IMR-90 (cell line): ENCODE data around the gene ZNF385C. TPM values are rescaled to one million over a fixed set of nuclear protein-coding genes. Genes with fewer than 3 reads are reported as not detected.

ENCODE experiments used
- ATAC-seq: fragments of 200-7000 bp; cut with Tn5 transposase; 2 replicates; pipeline ENCODE4 v1.9.1; 2020; ENCODE audit warnings: low read depth, mild to moderate bottlenecking, moderate library complexity
- BruUV-seq: library from RNA; stranded (reverse); fragments of 400-500 nt; replicated peaks from 2 replicates; lab custom pipeline; 2021; lab: Mats Ljungman, UMichigan
- CTCF ChIA-PET: fragments of 300-600 bp; formaldehyde crosslinking; extraction: SDS; loops from one replicate; lab custom pipeline; 2021; ENCODE audit warnings: antibody characterized with exemption; lab: Yijun Ruan, JAX
- POLR2A ChIA-PET: fragments of 300-600 bp; sonication (Branson Sonifier 250); formaldehyde crosslinking; loops from one replicate; lab custom pipeline; 2022; ENCODE audit warnings: antibody characterized with exemption; ENCODE audit not compliant: unreplicated experiment; lab: Charles Lee
- DNase-seq: peaks from one replicate; pipeline ENCODE4 v3.0.0; 2013
- H2AFZ ChIP-seq: replicated peaks from 2 replicates; pipeline ENCODE3; 2013; ENCODE audit warnings: low read length, mild to moderate bottlenecking; ENCODE audit not compliant: poor library complexity
- H2AK5ac ChIP-seq: 2 replicates; pipeline ENCODE4 v1.6.1; 2013; ENCODE audit warnings: low read depth, low read length, inconsistent platforms
- H2AK9ac ChIP-seq: replicated peaks from 2 replicates; pipeline ENCODE3; 2013; ENCODE audit warnings: mild to moderate bottlenecking, low read depth, low read length, moderate library complexity; ENCODE audit not compliant: poor library complexity
- H2BK120ac ChIP-seq: 2 replicates; pipeline ENCODE4 v1.6.1; 2013; ENCODE audit warnings: low read depth, low read length, inconsistent platforms
- H2BK15ac ChIP-seq: 3 replicates; pipeline ENCODE4 v1.6.1; 2013; ENCODE audit warnings: low read depth, low read length, inconsistent platforms
- H2BK20ac ChIP-seq: 2 replicates; pipeline ENCODE4 v1.6.1; 2013; ENCODE audit warnings: low read depth, mild to moderate bottlenecking, inconsistent platforms, low read length, moderate library complexity
- H2BK5ac ChIP-seq: 2 replicates; pipeline ENCODE4 v1.6.1; 2013; ENCODE audit warnings: mild to moderate bottlenecking, low read depth, low read length, inconsistent platforms; ENCODE audit not compliant: poor library complexity, severe bottlenecking
- H3K14ac ChIP-seq: replicated peaks from 2 replicates; pipeline ENCODE4 v1.6.1; 2013; ENCODE audit warnings: low read depth, low read length, inconsistent platforms
- H3K18ac ChIP-seq: 2 replicates; pipeline ENCODE4 v1.6.1; 2013; ENCODE audit warnings: low read depth, low read length, control low read depth
- H3K23ac ChIP-seq: 2 replicates; pipeline ENCODE4 v1.6.1; 2013; ENCODE audit warnings: low read depth, low read length, inconsistent platforms
- H3K27ac ChIP-seq: 2 replicates; pipeline ENCODE4 v1.5.1; 2013; ENCODE audit warnings: mild to moderate bottlenecking, control low read depth, low read length; ENCODE audit not compliant: insufficient read depth
- H3K27me3 ChIP-seq: 2 replicates; pipeline ENCODE4 v1.6.1; 2013; ENCODE audit warnings: low read length; ENCODE audit not compliant: control insufficient read depth, insufficient read depth
- H3K36me3 ChIP-seq: 2 replicates; pipeline ENCODE4 v1.6.1; 2013; ENCODE audit warnings: low read length, mixed read lengths; ENCODE audit not compliant: control insufficient read depth, insufficient read depth
- H3K4ac ChIP-seq: 2 replicates; pipeline ENCODE4 v1.6.1; 2013; ENCODE audit warnings: low read depth, low read length, inconsistent platforms
- H3K4me1 ChIP-seq: 2 replicates; pipeline ENCODE4 v1.6.1; 2013; ENCODE audit warnings: low read length, mixed read lengths; ENCODE audit not compliant: control insufficient read depth, insufficient read depth
- H3K4me2 ChIP-seq: 2 replicates; pipeline ENCODE4 v1.6.1; 2013; ENCODE audit warnings: low read depth, mild to moderate bottlenecking, control low read depth, low read length, moderate library complexity
- H3K4me3 ChIP-seq: 2 replicates; pipeline ENCODE4 v1.5.1; 2013; ENCODE audit warnings: low read depth, mild to moderate bottlenecking, control low read depth, low read length, moderate library complexity; ENCODE audit not compliant: insufficient read depth
- H3K56ac ChIP-seq: 2 replicates; pipeline ENCODE4 v1.6.1; 2013; ENCODE audit warnings: low read length, inconsistent platforms; ENCODE audit not compliant: insufficient read depth; ENCODE audit errors: extremely low read depth
- H3K79me1 ChIP-seq, 2 experiments: 2 replicates each; pipeline ENCODE4 v1.6.1; 2013; ENCODE audit warnings: low read length in 2 of 2, inconsistent platforms in 1 of 2, low read depth in 1 of 2
- H3K9ac ChIP-seq: 2 replicates; pipeline ENCODE4 v1.6.1; 2013; ENCODE audit warnings: low read depth, low read length, control low read depth
- H3K9me1 ChIP-seq: 2 replicates; pipeline ENCODE4 v1.6.1; 2013; ENCODE audit warnings: low read length, inconsistent platforms; ENCODE audit not compliant: insufficient read depth
- H3K9me3 ChIP-seq: 2 replicates; pipeline ENCODE4 v1.6.1; 2013; ENCODE audit warnings: low read length; ENCODE audit not compliant: control insufficient read depth, insufficient read depth
- H4K20me1 ChIP-seq: 2 replicates; pipeline ENCODE4 v1.6.1; 2013; ENCODE audit warnings: low read length, inconsistent platforms; ENCODE audit not compliant: insufficient read depth
- H4K5ac ChIP-seq: 2 replicates; pipeline ENCODE4 v1.6.1; 2013; ENCODE audit warnings: mild to moderate bottlenecking, low read depth, low read length, control low read depth
- H4K8ac ChIP-seq, 2 experiments: 2 replicates each; pipeline ENCODE4 v1.6.1; 2013; ENCODE audit warnings: low read depth in 2 of 2, low read length in 2 of 2, control low read depth in 1 of 2, inconsistent platforms in 1 of 2
- H4K91ac ChIP-seq: 2 replicates; pipeline ENCODE4 v1.6.1; 2013; ENCODE audit warnings: low read depth, low read length, inconsistent platforms; ENCODE audit not compliant: insufficient read depth
- BHLHE40 ChIP-seq: fragments of 150-350 bp; IDR thresholded peaks from 2 replicates; pipeline ENCODE4 v1.6.1; 2016; ENCODE audit warnings: mild to moderate bottlenecking, low read depth, low read length
- CEBPB ChIP-seq: IDR thresholded peaks from 2 replicates; pipeline ENCODE4 v1.6.1; 2012; ENCODE audit warnings: low read depth, low read length, improper control_type of control experiment
- CHD1 ChIP-seq: IDR thresholded peaks from 2 replicates; pipeline ENCODE4 v1.6.1; 2012; ENCODE audit warnings: low read depth, low read length, improper control_type of control experiment
- FOS ChIP-seq: fragments of 150-350 bp; IDR thresholded peaks from 2 replicates; pipeline ENCODE4 v1.6.1; 2016; ENCODE audit warnings: low read depth, low read length
- MAFK ChIP-seq: IDR thresholded peaks from 2 replicates; pipeline ENCODE4 v1.6.1; 2012; ENCODE audit warnings: low read depth, low read length, improper control_type of control experiment
- MAZ ChIP-seq: IDR thresholded peaks from 2 replicates; pipeline ENCODE4 v1.6.1; 2012; ENCODE audit warnings: low read depth, mild to moderate bottlenecking, low read length, improper control_type of control experiment, moderate library complexity, borderline replicate concordance
- MXI1 ChIP-seq: IDR thresholded peaks from 2 replicates; pipeline ENCODE4 v1.6.1; 2012; ENCODE audit warnings: low read depth, mild to moderate bottlenecking, low read length, moderate library complexity, borderline replicate concordance
- NFE2L2 ChIP-seq: fragments of 150-350 bp; IDR thresholded peaks from 2 replicates; pipeline ENCODE4 v1.6.1; 2016; ENCODE audit warnings: low read depth, mild to moderate bottlenecking, low read length
- POLR2A ChIP-seq: IDR thresholded peaks from 2 replicates; pipeline ENCODE4 v1.6.1; 2012; ENCODE audit warnings: mild to moderate bottlenecking, low read depth, low read length
- RAD21 ChIP-seq: IDR thresholded peaks from 2 replicates; pipeline ENCODE4 v1.6.1; 2012; ENCODE audit warnings: low read length, improper control_type of control experiment
- RCOR1 ChIP-seq: IDR thresholded peaks from 2 replicates; pipeline ENCODE4 v1.6.1; 2012; ENCODE audit warnings: mild to moderate bottlenecking, low read length, improper control_type of control experiment; ENCODE audit not compliant: insufficient replicate concordance
- RFX5 ChIP-seq: IDR thresholded peaks from 2 replicates; pipeline ENCODE4 v1.8.0; 2012; ENCODE audit warnings: low read depth, mild to moderate bottlenecking, low read length, moderate library complexity
- SMC3 ChIP-seq: fragments of 150-350 bp; IDR thresholded peaks from 2 replicates; pipeline ENCODE4 v1.6.1; 2016; ENCODE audit warnings: low read depth, mild to moderate bottlenecking, antibody characterized with exemption, low read length, moderate library complexity
- WGBS, 2 experiments: methylation state at CpG; one replicate each; pipeline versions ENCODE4 v1.1.5 to v1.1.7; 2013; ENCODE audit warnings: missing lambda C conversion rate in 2 of 2; ENCODE audit not compliant: insufficient read length in 1 of 2; ENCODE audit errors: extremely low coverage in 2 of 2; 5-methylcytosine and 5-hydroxymethylcytosine counted together
- dilution Hi-C: fragments of 300-500 bp; cut with HindIII; formaldehyde crosslinking; loops from one replicate; pipeline ENCODE4 v1.14.3; 2018; ENCODE audit warnings: low sequenced_read_pairs; ENCODE audit not compliant: unreplicated experiment
- in situ Hi-C: fragments of 300-500 bp; cut with MboI; formaldehyde crosslinking; loops from 3 replicates; pipeline ENCODE4 v1.14.3; 2019; ENCODE audit warnings: low sequenced_read_pairs, inconsistent platforms, mixed read lengths
- intact Hi-C: fragments of 100-400 bp; cut with micrococcal nuclease; formaldehyde crosslinking; loops from 2 replicates; pipeline ENCODE4 v1.10.0; 2022
- polyA plus RNA-seq, 3 experiments: library from polyadenylated mRNA; depleted of rRNA; stranded (reverse); fragments of >200 nt; gene quantifications; 2 replicates each; pipeline ENCODE4 v1.2.3, GENCODE V29; 2012; ENCODE audit warnings: low replicate concordance in 1 of 3
- total RNA-seq: library from RNA; depleted of rRNA; stranded (reverse); fragments of >200 nt; gene quantifications from 2 replicates; pipeline ENCODE4 v1.2.3, GENCODE V29; 2012
- TF ChIP-seq, protein P1 (sequence below): fragments of 150-350 bp; IDR thresholded peaks from 2 replicates; pipeline ENCODE4 v1.6.1; 2016; ENCODE audit warnings: low read depth, mild to moderate bottlenecking, low read length, moderate library complexity, borderline replicate concordance
- TF ChIP-seq, protein P2 (sequence below): fragments of 150-350 bp; IDR thresholded peaks from 2 replicates; pipeline ENCODE4 v1.6.1; 2017; ENCODE audit warnings: mild to moderate bottlenecking, antibody characterized with exemption, low read length, low read depth
- TF ChIP-seq, protein P3 (sequence below): conservative IDR thresholded peaks from 2 replicates; pipeline ENCODE4 v1.5.1; 2012; ENCODE audit warnings: mild to moderate bottlenecking, low read depth, low read length, improper control_type of control experiment

ZNF385C gene
- total and polyA plus RNA-seq, 2 of the 4 experiments (the other 2 are of a cell fraction): not detected

DNA sequence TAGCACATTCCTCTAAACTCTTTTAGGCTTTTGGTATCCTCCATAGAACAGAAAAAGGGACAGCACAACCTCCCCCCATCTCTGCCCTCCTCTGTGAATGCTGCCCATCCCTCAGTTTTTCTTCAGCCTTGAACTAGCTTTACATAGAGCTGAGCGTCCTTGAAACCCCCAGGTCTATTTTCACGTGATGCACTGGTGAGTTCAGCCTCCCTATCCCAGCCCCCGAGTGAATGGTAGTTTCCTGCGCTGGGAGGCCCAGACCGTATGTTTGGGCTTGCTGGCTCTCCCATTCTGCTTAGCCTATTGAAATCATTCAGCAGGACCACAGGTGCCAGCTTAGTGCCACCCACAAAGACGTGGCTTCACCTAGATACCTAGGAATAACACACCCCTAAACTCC, 22.5 kb downstream of the ZNF385C start:
- ChIA-PET CTCF (no interaction called here), POLR2A (no interaction called here)
- Histone ChIP-seq H3K27me3 (peaks cover 74% of the 10 kb centered on the region), H3K23ac (no peak overlapping the region), H2AFZ (no peak overlapping the region), H2BK5ac (no peak overlapping the region), H2BK20ac (no peak overlapping the region), H2BK15ac (no peak overlapping the region), H3K4me2 (no peak overlapping the region), H3K27ac (no peak overlapping the region), H2BK120ac (no peak overlapping the region), H4K5ac (no peak overlapping the region), H3K18ac (no peak overlapping the region), H3K9ac (no peak overlapping the region), H3K9me1 (no peaks in the 10 kb centered on the region), H3K36me3 (no peaks in the 10 kb centered on the region), H3K14ac (no peak overlapping the region), H2AK9ac (no peak overlapping the region), H3K4ac (no peak overlapping the region), H3K4me1 (no peaks in the 10 kb centered on the region), H4K8ac (no peak overlapping the region), H3K4me3 (no peak overlapping the region), H3K9me3 (no peaks in the 10 kb centered on the region), H4K20me1 (no peaks in the 10 kb centered on the region), H4K91ac (no peak overlapping the region), H3K79me1 (no peaks in the 10 kb centered on the region), H3K56ac (no peak overlapping the region), H2AK5ac (no peak overlapping the region)
- intact Hi-C loops (no loop called here), in situ Hi-C loops (no loop called here), dilution Hi-C loops (no loop called here)
- no peak for TF ChIP-seq MAFK
- no peak for TF ChIP-seq RAD21
- no peak for TF ChIP-seq RCOR1
- no peak for TF ChIP-seq SMC3
- no peak for TF ChIP-seq BHLHE40
- TF ChIP-seq, protein P1, sequence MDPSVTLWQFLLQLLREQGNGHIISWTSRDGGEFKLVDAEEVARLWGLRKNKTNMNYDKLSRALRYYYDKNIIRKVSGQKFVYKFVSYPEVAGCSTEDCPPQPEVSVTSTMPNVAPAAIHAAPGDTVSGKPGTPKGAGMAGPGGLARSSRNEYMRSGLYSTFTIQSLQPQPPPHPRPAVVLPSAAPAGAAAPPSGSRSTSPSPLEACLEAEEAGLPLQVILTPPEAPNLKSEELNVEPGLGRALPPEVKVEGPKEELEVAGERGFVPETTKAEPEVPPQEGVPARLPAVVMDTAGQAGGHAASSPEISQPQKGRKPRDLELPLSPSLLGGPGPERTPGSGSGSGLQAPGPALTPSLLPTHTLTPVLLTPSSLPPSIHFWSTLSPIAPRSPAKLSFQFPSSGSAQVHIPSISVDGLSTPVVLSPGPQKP: no peak
- TF ChIP-seq NFE2L2: no peak
- TF ChIP-seq POLR2A: no peak
- TF ChIP-seq CEBPB: no peak
- no peak for TF ChIP-seq MAZ
- no peak for TF ChIP-seq RFX5
- no peak for TF ChIP-seq FOS
- TF ChIP-seq, protein P2, sequence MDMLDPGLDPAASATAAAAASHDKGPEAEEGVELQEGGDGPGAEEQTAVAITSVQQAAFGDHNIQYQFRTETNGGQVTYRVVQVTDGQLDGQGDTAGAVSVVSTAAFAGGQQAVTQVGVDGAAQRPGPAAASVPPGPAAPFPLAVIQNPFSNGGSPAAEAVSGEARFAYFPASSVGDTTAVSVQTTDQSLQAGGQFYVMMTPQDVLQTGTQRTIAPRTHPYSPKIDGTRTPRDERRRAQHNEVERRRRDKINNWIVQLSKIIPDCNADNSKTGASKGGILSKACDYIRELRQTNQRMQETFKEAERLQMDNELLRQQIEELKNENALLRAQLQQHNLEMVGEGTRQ: no peak
- TF ChIP-seq, protein P3, sequence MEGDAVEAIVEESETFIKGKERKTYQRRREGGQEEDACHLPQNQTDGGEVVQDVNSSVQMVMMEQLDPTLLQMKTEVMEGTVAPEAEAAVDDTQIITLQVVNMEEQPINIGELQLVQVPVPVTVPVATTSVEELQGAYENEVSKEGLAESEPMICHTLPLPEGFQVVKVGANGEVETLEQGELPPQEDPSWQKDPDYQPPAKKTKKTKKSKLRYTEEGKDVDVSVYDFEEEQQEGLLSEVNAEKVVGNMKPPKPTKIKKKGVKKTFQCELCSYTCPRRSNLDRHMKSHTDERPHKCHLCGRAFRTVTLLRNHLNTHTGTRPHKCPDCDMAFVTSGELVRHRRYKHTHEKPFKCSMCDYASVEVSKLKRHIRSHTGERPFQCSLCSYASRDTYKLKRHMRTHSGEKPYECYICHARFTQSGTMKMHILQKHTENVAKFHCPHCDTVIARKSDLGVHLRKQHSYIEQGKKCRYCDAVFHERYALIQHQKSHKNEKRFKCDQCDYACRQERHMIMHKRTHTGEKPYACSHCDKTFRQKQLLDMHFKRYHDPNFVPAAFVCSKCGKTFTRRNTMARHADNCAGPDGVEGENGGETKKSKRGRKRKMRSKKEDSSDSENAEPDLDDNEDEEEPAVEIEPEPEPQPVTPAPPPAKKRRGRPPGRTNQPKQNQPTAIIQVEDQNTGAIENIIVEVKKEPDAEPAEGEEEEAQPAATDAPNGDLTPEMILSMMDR: no peak
- no peak for TF ChIP-seq CHD1
- no peak for TF ChIP-seq MXI1
- ATAC-seq (no peak), DNase-seq (no peak)
- 55% methylated on average over 2 of the region's 6 CpGs; no CpG with 5 or more reads in 1 of the 2 experiments for WGBS, 2 experiments
- no TSS peak for BruUV-seq
